C4-2B (cell line): ENCODE results near the gene BTG2.

ENCODE experiments used
- CTCF ChIP-seq: fragments of 450-650 bp; conservative IDR thresholded peaks from 2 replicates; pipeline ENCODE4 v1.5.1; 2017; ENCODE audit warnings: mild to moderate bottlenecking
- ZFX ChIP-seq: fragments of 450-650 bp; IDR thresholded peaks from 2 replicates; pipeline ENCODE4 v1.6.1; 2017

- no peak for TF ChIP-seq CTCF
- no peak for TF ChIP-seq ZFX
Observed at GRCh38 chr1:203269654-203270020, 35.7 kb upstream of the BTG2 start.
